Measurements from ENCODE around the gene HYAL2.

- TF ChIP-seq CTCF (IDR thresholded peaks at IDR 0.05), result no peak
- TF ChIP-seq POLR2A (IDR thresholded peaks at IDR 0.05), result peak in 1 of 2 donors; percentile 6
Measured at GRCh38 chr3:50322386-50323091, at the start of gene HYAL2.

Measured in uterus (tissue), 2 donors.